Stimulated activated memory B cell treated with anti-CD40 and anti-IgM and Interleukin-4, amounts not matched to agents 10 μg/mL and 1 μg/mL and 100 μg/mL, for 72 hours (primary cell): ENCODE data around the gene YEATS4.

Experiments
- ATAC-seq: fragments of 150-1000 bp; cut with Tn5 transposase; 2 replicates; pipeline ENCODE4 v1.10.0; 2021
- H3K27ac Mint-ChIP-seq: one replicate; pipeline ENCODE4 v1.8.0; 2022; ENCODE audit warnings: mild to moderate bottlenecking, mixed read lengths
- H3K27me3 Mint-ChIP-seq: one replicate; pipeline ENCODE4 v1.8.0; 2022; ENCODE audit warnings: mixed read lengths
- H3K36me3 Mint-ChIP-seq: one replicate; pipeline ENCODE4 v1.8.0; 2022; ENCODE audit warnings: mixed read lengths
- H3K4me1 Mint-ChIP-seq: one replicate; pipeline ENCODE4 v1.8.0; 2022; ENCODE audit warnings: mixed read lengths
- H3K4me3 Mint-ChIP-seq: one replicate; pipeline ENCODE4 v1.8.0; 2022; ENCODE audit warnings: mild to moderate bottlenecking, moderate library complexity, mixed read lengths
- H3K9me3 Mint-ChIP-seq: one replicate; pipeline ENCODE4 v1.8.0; 2022; ENCODE audit warnings: mixed read lengths

The YEATS4 gene

DNA sequence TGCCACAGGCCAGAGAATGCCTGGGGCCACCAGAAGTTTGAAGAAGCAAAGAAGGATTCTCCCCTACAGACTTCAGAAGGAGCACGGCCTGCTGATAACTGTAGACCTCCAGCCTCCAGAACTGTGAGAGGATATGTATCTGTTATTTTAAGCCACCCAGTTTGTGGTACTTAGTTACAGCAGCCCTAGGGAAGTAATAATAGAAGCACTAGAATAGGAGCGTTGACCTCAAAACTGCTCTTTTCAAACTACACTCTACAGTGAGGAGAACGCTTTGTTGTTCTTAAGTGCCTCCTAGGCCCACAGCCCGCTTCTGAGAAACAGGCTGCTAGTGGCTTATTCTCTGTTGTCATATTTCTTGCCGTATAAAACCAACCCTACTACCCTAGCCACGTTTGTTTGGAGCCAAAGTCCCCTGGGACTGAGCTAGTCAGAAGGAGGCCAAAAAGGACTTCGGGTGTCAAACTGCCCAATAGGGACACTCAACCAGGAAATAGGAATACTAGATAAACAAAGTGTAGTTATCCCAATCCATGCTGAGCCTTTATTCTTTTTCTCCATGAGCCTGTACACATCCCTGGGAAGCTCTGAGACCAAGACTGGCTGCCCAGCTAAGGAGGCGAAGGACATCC is 72.2 kb downstream of the YEATS4 start:
- H3K9me3 Mint-ChIP-seq = no peaks in the 10 kb centered on the region
- no peaks in the 10 kb centered on the region for H3K36me3 Mint-ChIP-seq
- no peaks in the 10 kb centered on the region for H3K4me1 Mint-ChIP-seq
- no peaks in the 10 kb centered on the region for H3K27me3 Mint-ChIP-seq
- H3K4me3 Mint-ChIP-seq = no peak overlapping the region
- ATAC-seq = no peak
- H3K27ac Mint-ChIP-seq = no peak overlapping the region

DNA sequence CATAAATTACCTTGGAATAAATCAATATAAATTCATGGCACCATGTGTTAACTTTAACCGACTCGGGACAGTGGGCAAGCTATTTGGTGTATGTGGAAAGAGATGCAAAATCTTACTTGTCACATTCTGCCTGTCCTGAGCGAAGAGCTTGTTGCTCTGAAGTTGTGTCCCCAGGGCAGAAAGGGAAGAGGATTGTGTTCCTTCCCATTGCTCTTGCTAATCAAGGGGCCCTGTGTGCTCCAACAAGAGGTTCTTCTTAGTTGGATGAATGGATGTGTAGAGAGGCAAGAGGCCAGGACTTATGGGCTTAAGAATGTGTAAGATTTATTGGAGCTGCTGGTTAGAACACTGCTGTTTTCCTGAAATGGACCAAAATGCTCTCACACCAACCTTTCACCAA is 74.1 kb downstream of the YEATS4 start:
- Mint-ChIP-seq H3K36me3 (no peaks in the 10 kb centered on the region), H3K9me3 (no peaks in the 10 kb centered on the region), H3K27me3 (no peaks in the 10 kb centered on the region), H3K4me3 (no peak overlapping the region), H3K27ac (no peak overlapping the region), H3K4me1 (no peaks in the 10 kb centered on the region)
- no peak for ATAC-seq

DNA sequence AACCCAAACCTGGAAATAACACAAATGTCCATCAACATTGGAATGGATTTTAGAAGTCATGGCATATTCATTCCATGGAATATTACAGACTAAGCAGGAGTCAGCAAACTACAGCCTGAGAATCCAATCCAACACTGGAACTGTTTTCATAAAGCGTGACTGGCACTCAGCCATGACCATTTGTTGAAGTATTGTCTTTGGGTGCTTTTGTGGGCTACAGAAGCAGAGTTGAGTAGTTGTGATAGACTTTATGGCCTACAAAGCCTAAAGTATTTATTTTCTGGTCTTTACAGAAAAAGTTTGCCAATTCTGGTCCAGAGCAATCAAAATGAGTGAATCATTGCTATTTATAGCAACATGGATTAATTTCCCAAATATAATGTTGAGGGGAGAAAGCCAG is 76.1 kb downstream of the YEATS4 start:
- Mint-ChIP-seq H3K27ac (no peak overlapping the region), H3K4me1 (no peaks in the 10 kb centered on the region), H3K36me3 (no peaks in the 10 kb centered on the region), H3K9me3 (no peaks in the 10 kb centered on the region), H3K27me3 (no peaks in the 10 kb centered on the region), H3K4me3 (no peak overlapping the region)
- ATAC-seq = no peak

DNA sequence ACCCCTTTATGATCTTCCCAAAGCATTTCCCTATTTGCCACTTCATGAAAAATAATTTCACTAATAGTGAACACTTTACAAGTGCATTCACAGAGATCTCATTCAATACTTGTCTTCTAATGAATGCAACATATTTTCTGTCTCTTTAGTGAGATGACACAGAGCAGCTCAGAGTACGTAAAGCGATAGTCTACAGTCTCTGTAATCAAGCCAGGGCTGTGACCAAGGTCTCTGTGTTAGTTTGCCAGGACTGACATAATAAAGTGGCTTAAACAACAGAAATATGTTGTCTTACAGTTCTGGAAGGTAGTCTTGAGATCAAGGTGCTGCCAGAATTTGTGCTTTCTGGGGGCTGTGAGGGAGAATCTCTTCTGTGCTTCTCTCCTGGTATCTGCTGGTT is 77.5 kb downstream of the YEATS4 start:
- Mint-ChIP-seq H3K4me3 (no peak overlapping the region), H3K27ac (no peak overlapping the region), H3K27me3 (no peaks in the 10 kb centered on the region), H3K4me1 (no peaks in the 10 kb centered on the region), H3K36me3 (no peaks in the 10 kb centered on the region), H3K9me3 (no peaks in the 10 kb centered on the region)
- ATAC-seq = no peak

DNA sequence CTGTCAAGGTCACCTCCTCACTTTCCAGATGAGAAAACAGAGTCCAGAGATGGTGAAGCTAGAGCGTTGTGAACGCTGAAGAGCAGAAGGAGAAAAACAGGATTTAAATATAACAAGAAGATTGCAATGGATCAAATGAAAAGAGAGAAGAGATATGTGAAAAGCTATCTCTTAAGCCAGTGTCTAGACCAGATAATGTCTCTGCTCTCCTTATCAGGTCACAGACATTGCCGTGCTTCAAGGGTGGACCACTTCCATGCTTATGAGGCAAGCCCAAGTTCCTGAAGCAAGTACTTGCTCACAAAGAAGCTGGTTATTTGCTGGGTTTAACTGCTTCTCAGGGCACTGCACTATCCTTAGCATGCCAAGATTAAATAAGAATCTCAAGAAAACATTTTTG is 79.0 kb downstream of the YEATS4 start:
- Mint-ChIP-seq H3K4me3 (no peak overlapping the region), H3K9me3 (no peaks in the 10 kb centered on the region)
- ATAC-seq = no peak

DNA sequence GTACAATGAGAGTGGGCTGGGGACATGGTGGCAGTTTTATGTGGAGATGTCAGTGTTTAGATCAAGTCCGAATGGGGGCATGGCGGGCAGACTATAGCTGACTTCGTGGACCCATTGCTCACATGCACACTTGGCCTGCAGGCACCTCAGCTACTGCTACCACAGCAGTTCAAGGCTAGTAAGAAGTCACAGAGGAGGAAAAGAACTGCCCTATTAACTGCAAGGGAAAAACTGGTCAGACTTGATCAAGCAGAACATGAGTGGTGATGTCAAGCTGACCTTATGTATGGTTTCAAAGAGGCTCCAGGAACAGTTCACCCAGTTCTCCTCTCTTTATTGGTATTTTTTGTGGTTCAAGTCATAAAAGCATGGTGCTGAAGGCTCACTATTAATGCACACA is 80.5 kb downstream of the YEATS4 start:
- Mint-ChIP-seq H3K9me3 (no peaks in the 10 kb centered on the region), H3K4me3 (no peak overlapping the region), H3K27ac (no peak overlapping the region), H3K27me3 (no peaks in the 10 kb centered on the region), H3K4me1 (no peaks in the 10 kb centered on the region), H3K36me3 (no peaks in the 10 kb centered on the region)
- no peak for ATAC-seq

More for the DNA sequence above, 79.0 kb downstream of the YEATS4 start:
- Mint-ChIP-seq H3K27ac (no peak overlapping the region), H3K36me3 (no peaks in the 10 kb centered on the region), H3K27me3 (no peaks in the 10 kb centered on the region), H3K4me1 (no peaks in the 10 kb centered on the region)
